ENCODE data around the gene GBF1.

DNA sequence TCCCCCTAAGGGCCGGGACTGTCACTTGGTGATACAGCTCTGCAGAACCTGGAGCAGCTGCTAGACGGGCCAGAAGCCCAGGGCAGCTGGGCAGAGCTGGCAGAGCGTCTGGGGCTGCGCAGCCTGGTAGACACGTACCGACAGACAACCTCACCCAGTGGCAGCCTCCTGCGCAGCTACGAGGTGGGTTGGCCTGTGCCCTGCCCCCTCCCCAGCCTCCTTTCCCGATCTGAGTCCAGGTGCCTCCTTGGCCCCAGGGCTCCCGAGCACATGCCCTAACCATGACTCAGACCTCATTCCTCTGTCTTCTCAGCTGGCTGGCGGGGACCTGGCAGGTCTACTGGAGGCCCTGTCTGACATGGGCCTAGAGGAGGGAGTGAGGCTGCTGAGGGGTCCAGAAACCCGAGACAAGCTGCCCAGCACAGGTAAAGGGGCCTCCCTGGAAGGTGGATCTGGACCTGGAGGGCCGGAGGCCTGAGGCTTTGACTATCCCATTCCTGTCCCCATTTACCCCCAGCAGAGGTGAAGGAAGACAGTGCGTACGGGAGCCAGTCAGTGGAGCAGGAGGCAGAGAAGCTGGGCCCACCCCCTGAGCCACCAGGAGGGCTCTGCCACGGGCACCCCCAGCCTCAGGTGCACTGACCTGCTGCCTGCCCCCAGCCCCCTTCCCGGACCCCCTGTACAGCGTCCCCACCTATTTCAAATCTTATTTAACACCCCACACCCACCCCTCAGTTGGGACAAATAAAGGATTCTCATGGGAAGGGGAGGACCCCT lies 156.6 kb downstream of the GBF1 start:
- TF ChIP-seq YY1 (IDR thresholded peaks at IDR 0.05) (no peak), JUND (IDR thresholded peaks at IDR 0.05) (no peak), RXRA (IDR thresholded peaks at IDR 0.05) (no peak), SP1 (IDR thresholded peaks at IDR 0.05) (no peak), GABPA (IDR thresholded peaks at IDR 0.05 in 1 of 2, conservative IDR thresholded peaks at IDR 0.05 in 1 of 2) (no peak), HNF4G (IDR thresholded peaks at IDR 0.05) (no peak), RAD21 (IDR thresholded peaks at IDR 0.05) (no peak), TAF1 (conservative IDR thresholded peaks at IDR 0.05) (no peak), FOXA1 (IDR thresholded peaks at IDR 0.05) (no peak)
- TF ChIP-seq, protein P1, sequence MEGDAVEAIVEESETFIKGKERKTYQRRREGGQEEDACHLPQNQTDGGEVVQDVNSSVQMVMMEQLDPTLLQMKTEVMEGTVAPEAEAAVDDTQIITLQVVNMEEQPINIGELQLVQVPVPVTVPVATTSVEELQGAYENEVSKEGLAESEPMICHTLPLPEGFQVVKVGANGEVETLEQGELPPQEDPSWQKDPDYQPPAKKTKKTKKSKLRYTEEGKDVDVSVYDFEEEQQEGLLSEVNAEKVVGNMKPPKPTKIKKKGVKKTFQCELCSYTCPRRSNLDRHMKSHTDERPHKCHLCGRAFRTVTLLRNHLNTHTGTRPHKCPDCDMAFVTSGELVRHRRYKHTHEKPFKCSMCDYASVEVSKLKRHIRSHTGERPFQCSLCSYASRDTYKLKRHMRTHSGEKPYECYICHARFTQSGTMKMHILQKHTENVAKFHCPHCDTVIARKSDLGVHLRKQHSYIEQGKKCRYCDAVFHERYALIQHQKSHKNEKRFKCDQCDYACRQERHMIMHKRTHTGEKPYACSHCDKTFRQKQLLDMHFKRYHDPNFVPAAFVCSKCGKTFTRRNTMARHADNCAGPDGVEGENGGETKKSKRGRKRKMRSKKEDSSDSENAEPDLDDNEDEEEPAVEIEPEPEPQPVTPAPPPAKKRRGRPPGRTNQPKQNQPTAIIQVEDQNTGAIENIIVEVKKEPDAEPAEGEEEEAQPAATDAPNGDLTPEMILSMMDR (IDR thresholded peaks at IDR 0.05; ENCODE audit: low read depth, low read length, missing input control) = no peak
- TF ChIP-seq, protein P2, sequence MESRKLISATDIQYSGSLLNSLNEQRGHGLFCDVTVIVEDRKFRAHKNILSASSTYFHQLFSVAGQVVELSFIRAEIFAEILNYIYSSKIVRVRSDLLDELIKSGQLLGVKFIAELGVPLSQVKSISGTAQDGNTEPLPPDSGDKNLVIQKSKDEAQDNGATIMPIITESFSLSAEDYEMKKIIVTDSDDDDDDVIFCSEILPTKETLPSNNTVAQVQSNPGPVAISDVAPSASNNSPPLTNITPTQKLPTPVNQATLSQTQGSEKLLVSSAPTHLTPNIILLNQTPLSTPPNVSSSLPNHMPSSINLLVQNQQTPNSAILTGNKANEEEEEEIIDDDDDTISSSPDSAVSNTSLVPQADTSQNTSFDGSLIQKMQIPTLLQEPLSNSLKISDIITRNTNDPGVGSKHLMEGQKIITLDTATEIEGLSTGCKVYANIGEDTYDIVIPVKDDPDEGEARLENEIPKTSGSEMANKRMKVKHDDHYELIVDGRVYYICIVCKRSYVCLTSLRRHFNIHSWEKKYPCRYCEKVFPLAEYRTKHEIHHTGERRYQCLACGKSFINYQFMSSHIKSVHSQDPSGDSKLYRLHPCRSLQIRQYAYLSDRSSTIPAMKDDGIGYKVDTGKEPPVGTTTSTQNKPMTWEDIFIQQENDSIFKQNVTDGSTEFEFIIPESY (IDR thresholded peaks at IDR 0.05) = no peak
- TF ChIP-seq, protein P3, sequence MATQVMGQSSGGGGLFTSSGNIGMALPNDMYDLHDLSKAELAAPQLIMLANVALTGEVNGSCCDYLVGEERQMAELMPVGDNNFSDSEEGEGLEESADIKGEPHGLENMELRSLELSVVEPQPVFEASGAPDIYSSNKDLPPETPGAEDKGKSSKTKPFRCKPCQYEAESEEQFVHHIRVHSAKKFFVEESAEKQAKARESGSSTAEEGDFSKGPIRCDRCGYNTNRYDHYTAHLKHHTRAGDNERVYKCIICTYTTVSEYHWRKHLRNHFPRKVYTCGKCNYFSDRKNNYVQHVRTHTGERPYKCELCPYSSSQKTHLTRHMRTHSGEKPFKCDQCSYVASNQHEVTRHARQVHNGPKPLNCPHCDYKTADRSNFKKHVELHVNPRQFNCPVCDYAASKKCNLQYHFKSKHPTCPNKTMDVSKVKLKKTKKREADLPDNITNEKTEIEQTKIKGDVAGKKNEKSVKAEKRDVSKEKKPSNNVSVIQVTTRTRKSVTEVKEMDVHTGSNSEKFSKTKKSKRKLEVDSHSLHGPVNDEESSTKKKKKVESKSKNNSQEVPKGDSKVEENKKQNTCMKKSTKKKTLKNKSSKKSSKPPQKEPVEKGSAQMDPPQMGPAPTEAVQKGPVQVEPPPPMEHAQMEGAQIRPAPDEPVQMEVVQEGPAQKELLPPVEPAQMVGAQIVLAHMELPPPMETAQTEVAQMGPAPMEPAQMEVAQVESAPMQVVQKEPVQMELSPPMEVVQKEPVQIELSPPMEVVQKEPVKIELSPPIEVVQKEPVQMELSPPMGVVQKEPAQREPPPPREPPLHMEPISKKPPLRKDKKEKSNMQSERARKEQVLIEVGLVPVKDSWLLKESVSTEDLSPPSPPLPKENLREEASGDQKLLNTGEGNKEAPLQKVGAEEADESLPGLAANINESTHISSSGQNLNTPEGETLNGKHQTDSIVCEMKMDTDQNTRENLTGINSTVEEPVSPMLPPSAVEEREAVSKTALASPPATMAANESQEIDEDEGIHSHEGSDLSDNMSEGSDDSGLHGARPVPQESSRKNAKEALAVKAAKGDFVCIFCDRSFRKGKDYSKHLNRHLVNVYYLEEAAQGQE (IDR thresholded peaks at IDR 0.05) = no peak
- TF ChIP-seq, protein P4, sequence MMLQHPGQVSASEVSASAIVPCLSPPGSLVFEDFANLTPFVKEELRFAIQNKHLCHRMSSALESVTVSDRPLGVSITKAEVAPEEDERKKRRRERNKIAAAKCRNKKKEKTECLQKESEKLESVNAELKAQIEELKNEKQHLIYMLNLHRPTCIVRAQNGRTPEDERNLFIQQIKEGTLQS (IDR thresholded peaks at IDR 0.05) = no peak
